Measurements from ENCODE around the gene SLC9A2. TPM values are rescaled to one million over a fixed set of nuclear protein-coding genes. Genes with fewer than 3 reads are reported as not detected.

SLC9A2 gene
- total and polyA plus RNA-seq, 8 donors = 0.02 to 0.22 (median 0.06) TPM; not detected in 4

DNA sequence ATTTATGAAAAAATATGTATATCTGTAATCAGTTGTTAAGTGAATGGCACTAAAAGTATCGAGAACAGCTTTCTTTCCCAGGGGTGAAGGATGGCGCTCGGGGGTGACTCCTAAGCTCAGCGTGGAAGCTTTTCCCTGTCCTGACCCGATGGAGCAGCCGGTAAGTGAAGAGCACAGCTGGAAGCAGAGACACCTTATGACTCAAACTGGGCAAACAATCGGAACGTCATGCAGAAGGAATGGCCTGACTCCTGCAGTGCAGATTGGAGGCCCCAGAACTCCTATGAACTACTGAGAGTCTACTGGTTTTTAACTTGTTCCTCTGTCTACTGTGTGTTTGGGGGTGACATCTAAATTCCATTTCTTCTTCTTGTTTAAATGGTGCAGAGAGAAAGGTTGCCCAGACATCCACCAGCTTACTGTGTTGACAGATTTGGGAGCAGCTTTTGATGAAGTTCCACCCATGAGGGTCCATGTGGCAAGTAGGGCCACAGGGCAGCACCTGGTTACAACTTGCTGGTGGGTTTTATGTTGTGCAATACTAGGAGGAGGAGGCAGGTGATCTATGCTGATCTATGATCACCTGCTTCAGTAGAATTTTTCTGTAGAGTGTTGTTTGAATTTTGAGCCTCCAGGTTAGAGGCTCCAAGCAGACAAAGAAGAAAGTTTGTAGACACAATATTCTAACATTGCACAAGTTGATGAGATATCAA is 89.7 kb downstream of the SLC9A2 start:
- H3K27me3 ChIP-seq = no peaks in the 10 kb centered on the region
- no peak overlapping the region for H3K4me3 ChIP-seq
- no peak overlapping the region for H3K27ac ChIP-seq
- H3K4me1 ChIP-seq = no peaks in the 10 kb centered on the region
- intact Hi-C loops (cut with DNase I) = no loop called here
- TF ChIP-seq, protein P1, sequence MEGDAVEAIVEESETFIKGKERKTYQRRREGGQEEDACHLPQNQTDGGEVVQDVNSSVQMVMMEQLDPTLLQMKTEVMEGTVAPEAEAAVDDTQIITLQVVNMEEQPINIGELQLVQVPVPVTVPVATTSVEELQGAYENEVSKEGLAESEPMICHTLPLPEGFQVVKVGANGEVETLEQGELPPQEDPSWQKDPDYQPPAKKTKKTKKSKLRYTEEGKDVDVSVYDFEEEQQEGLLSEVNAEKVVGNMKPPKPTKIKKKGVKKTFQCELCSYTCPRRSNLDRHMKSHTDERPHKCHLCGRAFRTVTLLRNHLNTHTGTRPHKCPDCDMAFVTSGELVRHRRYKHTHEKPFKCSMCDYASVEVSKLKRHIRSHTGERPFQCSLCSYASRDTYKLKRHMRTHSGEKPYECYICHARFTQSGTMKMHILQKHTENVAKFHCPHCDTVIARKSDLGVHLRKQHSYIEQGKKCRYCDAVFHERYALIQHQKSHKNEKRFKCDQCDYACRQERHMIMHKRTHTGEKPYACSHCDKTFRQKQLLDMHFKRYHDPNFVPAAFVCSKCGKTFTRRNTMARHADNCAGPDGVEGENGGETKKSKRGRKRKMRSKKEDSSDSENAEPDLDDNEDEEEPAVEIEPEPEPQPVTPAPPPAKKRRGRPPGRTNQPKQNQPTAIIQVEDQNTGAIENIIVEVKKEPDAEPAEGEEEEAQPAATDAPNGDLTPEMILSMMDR (IDR thresholded peaks at IDR 0.05) = no peak
- H3K9me3 ChIP-seq = no peaks in the 10 kb centered on the region
- peak in 1 of 4 donors; percentile 39 for ATAC-seq
- no peak for FAIRE-seq
- WGBS, 2 donors = 56 to 61% methylated on average over 8 of the region's 8 CpGs
- DNase-seq = no peak
- H3K36me3 ChIP-seq = no peaks in the 10 kb centered on the region

GRCh38 chr2:102717308-102718018 is 98.1 kb downstream of the SLC9A2 start:
- no peak for FAIRE-seq
- ATAC-seq = peak in 1 of 4 donors; percentile 59

GRCh38 chr2:102718387-102719316 is 99.3 kb downstream of the SLC9A2 start:
- ATAC-seq (no peak), FAIRE-seq (no peak), DNase-seq (peak in 1 of 6 donors; percentile 31)
- WGBS, 2 donors = 95 to 98% methylated on average over 26 of the region's 26 CpGs
- Histone ChIP-seq H3K36me3 (peaks cover 0 to 61% (median 9%) of the 10 kb centered on the region in 3 donors), H3K27ac (no peak overlapping the region), H3K9me3 (no peaks in the 10 kb centered on the region), H3K4me3 (no peak overlapping the region), H3K27me3 (no peaks in the 10 kb centered on the region), H3K4me1 (no peaks in the 10 kb centered on the region)
- intact Hi-C loops (cut with DNase I) = no loop called here
- TF ChIP-seq, protein P1 (IDR thresholded peaks at IDR 0.05) = no peak

More at GRCh38 chr2:102717308-102718018, 98.1 kb downstream of the SLC9A2 start:
- TF ChIP-seq, protein P1 (IDR thresholded peaks at IDR 0.05) = no peak
- no peak for DNase-seq
- intact Hi-C loops (cut with DNase I) = no loop called here
- H3K36me3 ChIP-seq = peaks cover 0 to 49% (median 9%) of the 10 kb centered on the region in 3 donors
- no peak overlapping the region for H3K27ac ChIP-seq
- no peaks in the 10 kb centered on the region for H3K9me3 ChIP-seq
- no peaks in the 10 kb centered on the region for H3K4me1 ChIP-seq
- no peak overlapping the region for H3K4me3 ChIP-seq
- 91 to 92% methylated on average over 5 of the region's 5 CpGs for WGBS, 2 donors
- H3K27me3 ChIP-seq = no peaks in the 10 kb centered on the region

DNA sequence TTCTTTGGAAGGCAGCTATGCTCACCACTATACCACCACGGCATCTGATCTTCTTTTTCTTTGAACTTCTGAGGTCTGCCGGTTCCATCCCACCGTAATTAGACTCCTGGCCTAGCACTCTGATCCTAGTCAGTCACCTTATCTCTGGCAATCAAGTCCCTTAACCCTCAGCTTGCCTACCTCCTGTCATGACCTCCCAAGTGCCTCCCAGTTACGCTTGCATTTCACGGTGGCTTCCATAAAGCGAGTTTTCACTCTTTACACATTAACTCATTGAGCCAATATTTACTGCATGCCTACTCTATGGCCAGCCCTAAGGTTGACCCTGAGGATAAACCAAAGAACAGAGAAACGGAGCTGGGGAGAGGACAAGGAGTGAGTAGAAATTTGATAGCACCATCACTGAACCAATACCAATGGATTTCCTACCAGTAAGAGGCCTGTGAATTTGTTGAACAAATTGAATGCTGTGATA is 104.7 kb downstream of the SLC9A2 start:
- FAIRE-seq = no peak
- H3K27ac ChIP-seq = no peak overlapping the region
- H3K36me3 ChIP-seq = peaks cover 0 to 52% (median 0%) of the 10 kb centered on the region in 3 donors
- ATAC-seq = no peak
- H3K4me3 ChIP-seq = no peak overlapping the region
- no peak for DNase-seq
- TF ChIP-seq, protein P1 (IDR thresholded peaks at IDR 0.05) = no peak
- no peaks in the 10 kb centered on the region for H3K9me3 ChIP-seq
- H3K4me1 ChIP-seq = peaks cover 0 to 3% (median 0%) of the 10 kb centered on the region in 3 donors
- intact Hi-C loops (cut with DNase I) = no loop called here
- 71 to 74% methylated on average over 7 of the region's 7 CpGs for WGBS, 2 donors
- H3K27me3 ChIP-seq = no peaks in the 10 kb centered on the region
